Esophagus squamous epithelium (tissue), 5 donors: ENCODE results near the gene MYPOP. TPM values are rescaled to one million over a fixed set of nuclear protein-coding genes. Genes with fewer than 3 reads are reported as not detected.

Experiments
- DNase-seq: peaks from one replicate; lab custom pipeline; 2025; lab: John Stamatoyannopoulos, UW
- H3K27ac ChIP-seq, 4 donors: fragments of 200-600 bp; sonication (generic); one replicate each; pipeline ENCODE4 v1.5.1; 2016 to 2019; ENCODE audit warnings: mild to moderate bottlenecking in 1 of 4
- H3K27me3 ChIP-seq, 4 donors: fragments of 200-600 bp; sonication (generic); 1 replicate in 3 of 4; 2 replicates in 1 of 4; pipeline versions ENCODE4 v1.5.1 to v1.6.0; 2017 to 2021; ENCODE audit warnings: antibody characterized with exemption in 1 of 4
- H3K36me3 ChIP-seq, 3 donors: fragments of 200-600 bp; sonication (generic); one replicate each; pipeline ENCODE4 v1.5.1; 2016 to 2019
- H3K4me1 ChIP-seq, 3 donors: fragments of 200-600 bp; sonication (generic); one replicate each; pipeline ENCODE4 v1.5.1; 2017 to 2019
- H3K4me3 ChIP-seq, 4 donors: fragments of 200-600 bp; sonication (generic); 1 replicate in 3 of 4; 2 replicates in 1 of 4; pipeline ENCODE4 v1.5.1; 2016 to 2019; ENCODE audit warnings: mild to moderate bottlenecking in 2 of 4, moderate library complexity in 1 of 4
- H3K9me3 ChIP-seq, 3 donors: fragments of 200-600 bp; sonication (generic); one replicate each; pipeline ENCODE4 v1.5.1; 2016 to 2019
- POLR2A ChIP-seq, 4 donors: fragments of 450-650 bp; IDR thresholded peaks; one replicate each; pipeline ENCODE4 v1.6.1; 2017; ENCODE audit warnings: antibody characterized with exemption in 4 of 4, mild to moderate bottlenecking in 4 of 4, moderate library complexity in 3 of 4
- WGBS, 2 donors: methylation state at CpG; one replicate each; pipeline ENCODE4 v1.1.5; 2018; 5-methylcytosine and 5-hydroxymethylcytosine counted together
- intact Hi-C: fragments of 100-400 bp; cut with DNase I; formaldehyde crosslinking; loops from one replicate; pipeline ENCODE4 v1.15.0; 2022
- total RNA-seq, 4 donors: library from RNA; depleted of rRNA; stranded (reverse); fragments of >200 nt; gene quantifications; one replicate each; pipeline ENCODE4 v1.1.0, GENCODE V29; 2016
- TF ChIP-seq, protein P1 (sequence below), 6 experiments: fragments of 450-650 bp in 4 of 6; fragments of 200-600 bp in 2 of 6; sonication (generic) in 2 of 6; IDR thresholded peaks; one replicate each; pipeline ENCODE4 v1.5.1; 2016 to 2019; ENCODE audit warnings: antibody characterized with exemption in 6 of 6, mild to moderate bottlenecking in 4 of 6, moderate library complexity in 4 of 6
- donor health status: DM: yes; HTN: yes; CAD: no.

MYPOP gene, protein sequence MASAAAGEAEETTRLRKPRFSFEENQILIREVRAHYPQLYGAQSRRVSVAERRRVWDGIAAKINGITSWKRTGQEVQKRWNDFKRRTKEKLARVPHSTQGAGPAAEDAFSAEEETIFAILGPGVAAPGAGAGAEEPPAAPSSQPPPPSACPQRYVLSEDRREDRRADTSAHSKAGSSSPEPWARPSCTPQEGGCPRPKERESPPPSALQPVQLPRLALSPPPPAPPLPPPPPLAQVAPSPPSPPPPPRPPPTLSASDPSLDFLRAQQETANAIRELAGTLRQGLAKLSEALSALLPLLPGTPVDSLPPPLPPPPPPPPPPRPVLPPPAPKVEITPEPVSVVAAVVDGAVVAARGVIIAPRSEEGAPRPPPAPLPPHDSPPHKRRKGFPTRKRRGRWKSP
- 1 to 10 TPM; 2.3 to 5.7 (median 4.2) TPM for total RNA-seq

DNA sequence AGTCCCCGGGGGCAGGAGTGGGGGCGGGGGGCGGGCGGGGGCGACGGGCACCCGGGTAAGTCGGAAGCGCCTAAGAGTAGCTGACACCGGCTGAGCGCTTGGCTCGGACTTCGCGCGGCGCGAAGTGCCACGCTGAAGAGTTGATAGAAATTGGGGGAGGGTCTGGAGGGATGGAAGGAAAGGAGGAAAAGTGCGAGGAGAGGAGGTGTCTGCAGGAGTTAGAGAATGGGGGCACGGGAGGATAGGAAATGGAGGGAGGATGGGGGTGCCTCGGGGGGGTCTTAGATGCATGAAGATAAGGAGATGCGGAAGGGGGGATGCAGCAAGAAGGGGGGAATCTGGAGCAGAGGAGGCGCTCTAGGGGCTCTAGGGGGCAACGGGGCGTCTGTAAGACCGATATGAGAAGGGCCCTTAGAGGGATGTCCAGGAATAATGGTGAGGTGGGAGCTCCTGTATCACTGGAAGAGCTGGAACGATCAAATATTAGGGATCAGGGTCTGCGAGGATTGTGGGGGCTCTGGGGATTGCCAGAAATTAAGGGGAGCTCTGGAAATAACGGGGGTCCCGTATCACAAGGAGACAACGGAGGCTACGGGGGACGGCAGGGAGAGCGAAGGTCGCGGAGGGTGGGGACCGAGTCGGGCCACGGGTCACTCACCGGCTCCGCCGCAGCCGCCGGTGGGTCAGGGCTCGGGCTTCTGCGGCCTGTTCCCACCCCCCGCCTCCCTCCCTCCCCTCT is at the start of gene MYPOP:
Gene MYPOP, minus strand, starts transcription at position 702 of the 739 bp plus-strand sequence. CDS start 840 bp downstream, outside the sequence.
- H3K27me3 ChIP-seq, result no peaks in the 10 kb centered on the region
- peaks cover 16 to 34% (median 16%) of the 10 kb centered on the region in 3 donors for H3K4me1 ChIP-seq
- intact Hi-C loops, result no loop called here
- peaks cover 0 to 34% (median 13%) of the 10 kb centered on the region in 3 donors for H3K36me3 ChIP-seq
- H3K27ac ChIP-seq, result peak within 1 kb of the TSS; percentile 72 to 88 (median 86)
- DNase-seq, result no peak
- no peak for TF ChIP-seq POLR2A (IDR thresholded peaks at IDR 0.05)
- TF ChIP-seq, protein P1, sequence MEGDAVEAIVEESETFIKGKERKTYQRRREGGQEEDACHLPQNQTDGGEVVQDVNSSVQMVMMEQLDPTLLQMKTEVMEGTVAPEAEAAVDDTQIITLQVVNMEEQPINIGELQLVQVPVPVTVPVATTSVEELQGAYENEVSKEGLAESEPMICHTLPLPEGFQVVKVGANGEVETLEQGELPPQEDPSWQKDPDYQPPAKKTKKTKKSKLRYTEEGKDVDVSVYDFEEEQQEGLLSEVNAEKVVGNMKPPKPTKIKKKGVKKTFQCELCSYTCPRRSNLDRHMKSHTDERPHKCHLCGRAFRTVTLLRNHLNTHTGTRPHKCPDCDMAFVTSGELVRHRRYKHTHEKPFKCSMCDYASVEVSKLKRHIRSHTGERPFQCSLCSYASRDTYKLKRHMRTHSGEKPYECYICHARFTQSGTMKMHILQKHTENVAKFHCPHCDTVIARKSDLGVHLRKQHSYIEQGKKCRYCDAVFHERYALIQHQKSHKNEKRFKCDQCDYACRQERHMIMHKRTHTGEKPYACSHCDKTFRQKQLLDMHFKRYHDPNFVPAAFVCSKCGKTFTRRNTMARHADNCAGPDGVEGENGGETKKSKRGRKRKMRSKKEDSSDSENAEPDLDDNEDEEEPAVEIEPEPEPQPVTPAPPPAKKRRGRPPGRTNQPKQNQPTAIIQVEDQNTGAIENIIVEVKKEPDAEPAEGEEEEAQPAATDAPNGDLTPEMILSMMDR (IDR thresholded peaks at IDR 0.05), result no peak
- 0 to 1% methylated on average over 34 to 44 of the region's 47 CpGs for WGBS, 2 donors
- no peaks in the 10 kb centered on the region for H3K9me3 ChIP-seq
- peak within 1 kb of the TSS; percentile 67 to 86 (median 78) for H3K4me3 ChIP-seq

DNA sequence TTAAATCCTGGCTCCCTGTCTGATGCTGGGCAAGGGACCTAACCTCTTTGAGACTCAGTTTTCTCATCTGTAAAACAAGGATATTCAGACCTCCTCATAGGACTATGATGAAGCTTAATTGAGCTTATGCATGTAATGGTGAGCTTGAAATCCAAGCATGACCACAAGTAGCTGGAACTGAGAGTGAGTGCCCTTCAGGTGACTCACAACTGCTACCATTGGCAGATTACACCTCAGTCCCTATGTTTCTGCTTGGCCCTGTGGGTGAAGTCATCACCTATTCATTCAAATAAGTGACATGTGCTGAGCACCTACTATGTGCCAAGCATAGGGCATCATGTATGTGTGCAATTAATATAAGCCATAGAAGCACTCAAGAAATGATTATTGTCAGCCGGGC is 45.5 kb upstream of the MYPOP start:
- Histone ChIP-seq H3K4me3 (no peak overlapping the region), H3K4me1 (peaks cover 3 to 5% (median 3%) of the 10 kb centered on the region in 3 donors), H3K27me3 (peaks cover 0 to 35% (median 0%) of the 10 kb centered on the region in 4 donors), H3K36me3 (no peaks in the 10 kb centered on the region), H3K27ac (no peak overlapping the region), H3K9me3 (no peaks in the 10 kb centered on the region)
- 100% methylated on average over 1 of the region's 1 CpG for WGBS, 2 donors
- DNase-seq, result no peak
- intact Hi-C loops, result no loop called here
- TF ChIP-seq, protein P1 (IDR thresholded peaks at IDR 0.05), result no peak
- TF ChIP-seq POLR2A (IDR thresholded peaks at IDR 0.05), result no peak

DNA sequence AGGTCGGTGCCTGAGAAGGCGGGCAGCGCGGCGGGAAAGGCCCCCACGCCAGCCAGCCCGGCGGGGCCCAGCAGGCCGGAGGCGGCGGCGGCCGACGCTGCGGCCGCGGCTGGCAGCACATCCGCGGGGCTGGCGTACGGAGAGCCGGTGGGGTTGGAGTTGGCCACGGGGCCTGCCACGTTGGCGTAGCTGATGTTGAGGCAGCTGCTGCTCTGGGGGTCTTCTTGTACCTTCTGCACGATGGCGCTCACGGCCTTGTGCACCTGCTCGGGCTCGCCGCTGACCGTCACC is 38.0 kb upstream of the MYPOP start:
- Histone ChIP-seq H3K27me3 (peaks cover 0 to 71% (median 0%) of the 10 kb centered on the region in 4 donors), H3K36me3 (no peaks in the 10 kb centered on the region), H3K4me3 (peak overlapping the region in 1 of 4 donors; percentile 34), H3K9me3 (no peaks in the 10 kb centered on the region), H3K27ac (no peak overlapping the region), H3K4me1 (peaks cover 0 to 4% (median 0%) of the 10 kb centered on the region in 3 donors)
- no peak for TF ChIP-seq POLR2A (IDR thresholded peaks at IDR 0.05)
- TF ChIP-seq, protein P1 (IDR thresholded peaks at IDR 0.05), result no peak
- intact Hi-C loops, result no loop called here
- no peak for DNase-seq
- WGBS, 2 donors, result 83% methylated on average over 7 of the region's 32 CpGs; no CpG with 5 or more reads in 1 of the 2 donors

DNA sequence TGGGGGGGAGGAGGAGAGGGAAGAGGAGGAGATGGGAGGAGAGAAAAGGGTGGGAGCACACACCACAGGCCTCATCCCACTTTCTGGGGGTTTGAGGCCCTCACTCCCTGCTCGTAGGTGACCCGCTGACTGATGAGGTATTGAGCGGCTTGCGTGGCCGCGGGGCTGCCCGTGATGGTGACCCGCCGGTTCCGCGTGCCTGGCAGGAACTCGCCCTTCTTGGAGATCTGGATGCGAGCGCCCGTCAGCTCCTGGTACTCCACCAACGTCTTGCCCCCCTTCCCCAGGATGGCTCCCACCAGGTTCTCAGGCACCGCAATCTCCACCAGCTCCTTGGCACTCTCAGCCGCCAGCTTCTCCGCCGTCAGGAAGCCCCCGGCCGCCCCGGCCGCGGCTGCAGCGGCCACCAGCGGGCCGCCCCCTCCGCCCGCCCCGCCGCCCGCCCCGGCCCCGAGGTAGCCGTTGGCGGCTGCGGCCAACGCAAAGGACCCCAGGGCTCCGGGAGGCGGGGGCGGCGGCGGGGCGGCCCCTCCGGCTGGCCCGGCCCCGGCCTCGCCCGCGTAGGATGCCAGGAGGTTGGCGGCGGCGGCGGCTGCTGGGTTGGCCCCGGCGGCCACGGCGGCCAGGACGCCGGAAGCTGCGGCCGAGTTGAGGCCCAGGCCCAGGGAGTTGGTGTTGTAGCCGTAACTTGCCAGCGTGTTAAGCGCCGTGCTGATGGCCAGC is 37.5 kb upstream of the MYPOP start:
- Histone ChIP-seq H3K4me3 (peak overlapping the region in 1 of 4 donors; percentile 34), H3K27ac (no peak overlapping the region), H3K36me3 (no peaks in the 10 kb centered on the region), H3K9me3 (no peaks in the 10 kb centered on the region), H3K4me1 (peaks cover 0 to 4% (median 0%) of the 10 kb centered on the region in 3 donors), H3K27me3 (peaks cover 0 to 76% (median 0%) of the 10 kb centered on the region in 4 donors)
- WGBS, 2 donors, result 44% methylated on average over 3 of the region's 67 CpGs; no CpG with 5 or more reads in 1 of the 2 donors
- no peak for TF ChIP-seq POLR2A (IDR thresholded peaks at IDR 0.05)
- TF ChIP-seq, protein P1 (IDR thresholded peaks at IDR 0.05), result no peak
- DNase-seq, result no peak
- intact Hi-C loops, result no loop called here
